VCaP (cell line): ENCODE results near the gene GNAT1.

Experiments used
- H3K27ac ChIP-seq: fragments of 450-650 bp; 2 replicates; pipeline ENCODE4 v1.5.1; 2017
- CTCF ChIP-seq: fragments of 450-650 bp; conservative IDR thresholded peaks from 2 replicates; pipeline ENCODE4 v1.5.1; 2017; ENCODE audit warnings: mild to moderate bottlenecking, moderate library complexity

The GNAT1 gene

DNA sequence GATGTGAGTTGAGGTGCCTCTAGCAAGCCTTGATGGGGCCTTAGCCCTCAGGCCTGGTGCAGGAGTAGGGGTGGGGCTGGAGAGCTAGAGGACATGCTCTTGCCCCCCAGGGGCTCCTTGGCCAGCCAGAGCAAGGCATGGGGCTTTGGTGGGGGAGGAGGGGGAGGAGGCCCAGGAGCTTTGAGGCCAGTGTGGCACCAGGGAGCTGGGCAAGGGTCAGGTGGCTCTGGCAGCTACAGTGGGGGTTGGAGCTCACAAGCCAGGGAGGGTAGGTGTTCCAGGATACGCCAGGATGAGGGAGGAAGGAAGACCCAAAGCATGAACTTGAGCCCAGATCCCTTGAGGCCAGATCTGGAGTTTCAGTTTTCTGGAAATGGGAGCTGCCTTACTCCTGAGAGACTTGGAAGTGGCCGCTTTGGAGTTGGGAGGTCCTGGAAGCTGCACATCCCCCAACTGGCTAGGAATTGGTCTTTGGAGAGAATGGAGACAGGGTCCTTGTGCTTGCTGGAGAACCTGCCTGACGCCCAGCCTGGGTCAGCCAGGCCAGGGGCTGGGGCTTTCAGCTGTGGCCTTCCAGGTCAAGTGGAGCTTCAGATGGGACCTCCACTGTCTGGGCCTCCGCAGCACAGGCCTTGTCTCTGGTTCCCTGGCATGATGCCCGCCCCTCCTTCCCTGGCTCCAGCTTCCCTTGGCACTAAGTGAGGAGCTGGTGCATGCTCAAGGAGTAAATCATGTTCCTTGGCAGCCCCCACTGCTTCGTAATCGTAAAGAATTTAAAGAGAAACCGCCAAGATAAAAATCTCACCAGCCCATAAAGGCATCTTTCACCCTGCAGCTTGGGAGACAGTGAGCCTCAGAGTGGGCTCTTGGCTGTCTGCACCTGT lies 27.6 kb upstream of the GNAT1 start:
- peak overlapping the region; percentile 75 for H3K27ac ChIP-seq
- no peak for TF ChIP-seq CTCF

GRCh38 chr3:50164481-50164880 lies 26.9 kb upstream of the GNAT1 start:
- TF ChIP-seq CTCF: no peak
- peak overlapping the region; percentile 75 for H3K27ac ChIP-seq

GRCh38 chr3:50164984-50165909 lies 26.2 kb upstream of the GNAT1 start:
- no peak for TF ChIP-seq CTCF
- H3K27ac ChIP-seq: peak overlapping the region; percentile 75

DNA sequence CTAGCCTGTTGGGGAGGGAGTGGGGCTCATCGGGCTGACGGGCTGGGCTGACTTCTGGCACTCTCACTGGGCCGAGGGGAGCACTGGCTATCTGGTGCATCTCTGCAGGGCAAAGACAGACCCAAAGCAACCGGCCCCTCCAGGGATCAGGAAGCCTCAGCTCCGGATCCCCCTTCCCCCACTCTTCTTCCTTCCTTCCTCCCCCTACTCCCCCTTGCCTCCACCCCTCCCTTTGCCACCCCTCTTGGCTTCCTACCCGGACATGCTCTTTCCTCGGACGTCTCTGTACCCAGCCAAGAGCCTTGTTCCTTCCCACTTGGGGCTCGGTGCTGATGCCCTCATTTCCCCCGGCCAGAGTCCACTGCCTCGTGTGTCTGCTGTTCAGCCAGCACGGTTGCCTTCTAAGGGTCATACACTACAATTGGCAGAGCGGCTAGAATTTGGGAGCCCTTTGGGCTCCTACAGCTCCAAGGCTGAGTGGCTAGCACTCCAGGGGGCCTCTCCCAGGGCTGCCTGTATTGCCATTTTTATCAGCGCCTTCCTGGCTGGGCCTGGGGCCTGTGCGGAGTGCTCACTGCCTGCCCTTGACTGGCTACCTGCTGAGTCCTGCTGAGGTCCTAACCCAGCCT lies 25.4 kb upstream of the GNAT1 start:
- TF ChIP-seq CTCF: no peak
- peak overlapping the region; percentile 75 for H3K27ac ChIP-seq

DNA sequence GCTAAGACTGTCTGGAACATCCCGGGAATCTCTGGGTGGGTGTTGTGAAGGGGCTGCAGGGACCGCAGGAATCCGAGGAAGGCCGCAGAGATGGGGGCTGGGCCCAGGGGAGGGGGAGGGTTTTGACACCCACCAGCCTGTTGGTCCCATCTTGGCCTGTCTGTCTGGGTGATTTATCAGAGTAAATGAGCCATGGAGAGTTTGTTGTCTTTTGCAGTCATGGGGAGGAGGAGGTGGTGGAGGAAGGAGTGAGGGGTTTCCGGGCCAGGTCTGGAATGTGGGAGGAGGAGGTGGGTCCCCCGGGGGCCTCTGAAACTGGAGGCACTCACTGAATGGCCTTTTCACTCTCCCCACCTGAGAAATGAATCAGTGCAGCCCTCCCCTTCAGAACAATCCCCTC lies 24.8 kb upstream of the GNAT1 start:
- no peak for TF ChIP-seq CTCF

GRCh38 chr3:50167069-50167840 lies 24.2 kb upstream of the GNAT1 start:
- H3K27ac ChIP-seq: peak overlapping the region; percentile 75; the same call in 1 of the 2 replicates
- no peak for TF ChIP-seq CTCF

More for the DNA sequence above, 24.8 kb upstream of the GNAT1 start:
- peak overlapping the region; percentile 75; the same call in 1 of the 2 replicates for H3K27ac ChIP-seq
